HG03108 (cell line): ENCODE results near the gene CIITA.
"Not testable (repeated sequence)": the region's sequence is repeated elsewhere in the genome, so short reads cannot be mapped to it uniquely, and the experiment has no call there.

Source experiments
- ATAC-seq: cut with Tn5 transposase; IDR thresholded peaks from one replicate; pipeline ENCODE4 v1.9.1; 2021; ENCODE audit warnings: moderate library complexity; ENCODE audit not compliant: unreplicated experiment

CIITA gene

GRCh38 chr16:10916534-10916933 is 39.5 kb downstream of the CIITA start:
- ATAC-seq: no peak

- ATAC-seq: no peak
Observed at GRCh38 chr16:10918294-10919002, 41.4 kb downstream of the CIITA start.

DNA sequence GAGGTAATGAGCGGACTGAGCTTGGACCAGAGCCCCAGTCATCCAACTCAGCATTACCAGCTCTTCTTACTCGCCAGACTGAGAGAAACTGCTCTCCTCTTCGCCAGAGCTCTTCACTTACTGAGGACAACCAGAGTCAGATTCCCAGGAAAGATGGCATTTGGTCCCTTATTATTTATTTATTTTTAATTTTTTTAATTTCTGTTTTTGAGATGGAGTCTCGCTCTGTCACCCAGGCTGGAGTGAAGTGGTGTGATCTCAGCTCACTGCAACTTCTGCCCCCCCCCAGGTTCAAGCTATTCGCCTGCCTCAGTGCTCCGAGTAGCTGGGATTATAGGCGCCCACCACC is 42.0 kb downstream of the CIITA start:
- ATAC-seq: no peak

DNA sequence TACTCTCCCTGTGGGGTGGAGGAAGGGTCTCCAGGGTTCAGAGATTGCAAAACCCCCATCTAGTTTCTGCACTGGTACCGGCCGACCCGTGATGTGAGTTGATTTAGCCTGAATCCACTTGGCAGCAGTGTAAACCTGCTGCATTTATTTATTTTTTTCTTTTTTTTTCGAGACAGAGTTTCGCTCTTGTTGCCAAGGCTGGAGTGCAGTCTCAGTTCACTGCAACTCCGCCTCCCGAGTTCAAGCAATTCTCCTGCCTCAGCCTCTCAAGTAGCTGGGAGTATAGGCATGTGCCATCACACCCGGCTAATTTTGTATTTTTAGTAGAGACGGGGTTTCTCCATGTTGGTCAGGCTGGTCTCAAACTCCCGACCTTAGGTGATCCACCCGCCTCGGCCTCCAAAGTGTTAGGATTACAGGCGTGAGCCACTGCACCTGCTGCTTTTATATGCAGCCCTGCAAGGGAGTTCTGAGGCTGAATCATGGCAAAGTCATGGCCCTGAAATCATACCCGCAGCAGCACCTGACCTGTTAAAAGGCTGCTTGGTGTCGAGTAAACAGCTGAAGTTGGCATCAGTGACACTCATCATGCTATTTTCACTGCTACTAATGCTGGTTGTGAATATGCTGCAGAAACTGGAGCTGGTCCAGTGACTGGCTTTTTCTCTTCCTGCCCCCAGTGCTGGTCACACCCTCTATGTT is 43.9 kb downstream of the CIITA start:
- no peak for ATAC-seq

GRCh38 chr16:10921536-10922327 is 44.7 kb downstream of the CIITA start:
- ATAC-seq: no peak

- ATAC-seq: no peak
Observed at GRCh38 chr16:10922328-10923145, 45.5 kb downstream of the CIITA start.

DNA sequence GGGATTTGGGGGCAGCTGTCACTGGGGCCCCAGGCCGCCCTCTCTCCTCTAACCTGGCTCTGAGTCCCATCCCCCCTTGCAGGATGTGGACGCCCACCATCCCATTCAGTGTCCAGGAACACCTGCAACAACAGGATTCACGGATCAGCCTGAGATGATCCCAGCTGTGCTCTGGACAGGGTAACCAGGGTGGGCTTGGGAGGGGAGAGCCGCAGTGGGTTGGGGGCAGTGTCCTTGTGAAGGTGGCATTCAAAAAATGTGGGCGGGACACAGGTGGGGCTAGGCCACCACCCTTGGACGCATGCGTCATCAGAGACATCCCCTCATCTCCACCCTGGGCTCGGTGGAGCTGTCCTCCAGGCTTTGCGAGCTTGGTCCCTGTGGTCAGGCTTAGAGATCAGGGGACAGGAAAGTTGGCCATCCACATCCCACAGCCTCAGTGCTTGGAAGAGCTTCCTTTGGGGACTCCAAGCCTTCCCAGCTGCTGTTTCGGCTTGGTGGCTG is 46.2 kb downstream of the CIITA start:
- no peak for ATAC-seq

DNA sequence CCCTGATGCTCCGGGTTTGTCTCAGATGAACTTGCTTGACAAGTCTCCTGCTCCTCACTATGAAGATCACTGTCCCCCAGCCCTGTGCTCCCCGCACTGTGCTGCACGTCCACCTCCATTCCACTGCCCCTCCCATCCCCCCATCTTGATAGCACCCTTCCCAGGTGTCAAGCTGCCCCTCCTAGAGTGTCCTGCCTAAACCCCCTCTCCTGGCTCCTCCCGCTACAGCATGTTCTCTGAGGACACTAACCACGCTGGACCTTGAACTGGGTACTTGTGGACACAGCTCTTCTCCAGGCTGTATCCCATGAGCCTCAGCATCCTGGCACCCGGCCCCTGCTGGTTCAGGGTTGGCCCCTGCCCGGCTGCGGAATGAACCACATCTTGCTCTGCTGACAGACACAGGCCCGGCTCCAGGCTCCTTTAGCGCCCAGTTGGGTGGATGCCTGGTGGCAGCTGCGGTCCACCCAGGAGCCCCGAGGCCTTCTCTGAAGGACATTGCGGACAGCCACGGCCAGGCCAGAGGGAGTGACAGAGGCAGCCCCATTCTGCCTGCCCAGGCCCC is 46.7 kb downstream of the CIITA start:
- ATAC-seq: no peak

- not testable (repeated sequence) for ATAC-seq
Observed at GRCh38 chr16:10925285-10925684, 48.3 kb downstream of the CIITA start.

DNA sequence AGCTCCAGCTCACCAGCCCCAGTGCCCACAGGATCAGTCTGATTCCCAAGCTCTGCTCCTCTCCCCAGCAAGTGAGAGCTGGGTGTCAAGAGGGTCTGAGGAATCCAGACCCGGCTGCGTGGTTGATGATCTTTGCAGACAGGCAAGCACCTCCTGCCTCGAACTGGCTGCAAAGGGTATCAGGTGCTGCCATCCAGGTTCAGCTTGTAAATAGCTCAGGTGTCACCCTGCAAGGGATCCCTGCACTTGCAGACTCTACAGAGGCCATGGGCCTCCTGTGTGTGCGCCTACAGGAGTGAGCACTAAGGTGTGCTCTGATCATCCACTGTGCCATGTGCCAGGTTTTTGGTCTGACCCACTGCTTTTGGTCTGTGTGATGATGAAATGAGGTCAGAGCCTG is 49.1 kb downstream of the CIITA start:
- ATAC-seq: no peak

DNA sequence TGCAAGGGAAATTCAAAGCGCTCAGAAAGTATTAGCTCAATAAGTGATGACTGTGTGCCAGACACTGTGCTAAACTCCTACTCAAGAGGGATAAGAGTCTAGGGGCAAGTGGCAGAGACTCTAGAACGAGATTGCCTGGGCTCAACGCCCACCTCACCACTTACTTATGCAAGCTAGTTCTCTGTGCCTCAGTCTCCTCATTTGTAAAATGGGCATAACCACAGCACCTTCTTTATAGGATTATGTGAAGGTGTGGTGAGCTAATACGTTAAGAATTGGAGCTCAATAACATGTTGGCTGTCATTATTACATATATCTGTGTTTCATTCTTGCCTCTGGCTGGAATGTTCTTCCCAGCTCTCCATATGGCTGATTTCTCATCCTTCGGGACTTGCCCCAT is 49.9 kb downstream of the CIITA start:
- no peak for ATAC-seq

DNA sequence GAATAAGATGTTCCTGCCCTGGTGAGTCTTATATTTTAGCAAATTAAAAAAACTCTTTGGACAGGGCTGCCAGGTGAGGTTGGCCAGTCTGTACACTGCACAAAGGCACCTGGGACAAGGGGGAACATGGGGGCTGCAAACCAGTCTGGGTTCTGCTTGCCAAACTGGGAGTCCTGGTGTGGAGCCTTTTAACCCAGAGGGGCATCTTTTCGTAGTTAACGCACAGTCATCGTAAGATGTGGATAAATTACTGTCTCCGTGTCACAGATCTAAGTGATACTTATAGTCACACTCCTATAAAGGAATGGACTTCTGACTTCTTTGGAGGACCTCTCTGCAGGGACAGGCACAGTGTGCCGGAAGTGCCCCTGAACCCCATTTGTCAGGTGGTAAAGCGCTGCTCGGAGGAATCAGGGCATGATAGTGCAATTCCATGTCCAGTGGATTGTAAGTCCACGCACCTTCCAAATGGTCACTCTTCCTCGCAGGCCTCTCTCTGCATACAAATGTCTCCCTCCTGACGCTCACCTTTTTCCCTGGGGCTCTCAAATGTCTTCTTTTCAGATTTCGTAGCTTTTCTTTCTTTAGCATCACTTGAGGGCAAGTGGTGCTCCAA is 50.6 kb downstream of the CIITA start:
- ATAC-seq: no peak

GRCh38 chr16:10929097-10929496 is 52.1 kb downstream of the CIITA start:
- ATAC-seq: not testable (repeated sequence)

- ATAC-seq: no peak
Observed at GRCh38 chr16:10929853-10930754, 53.1 kb downstream of the CIITA start.

DNA sequence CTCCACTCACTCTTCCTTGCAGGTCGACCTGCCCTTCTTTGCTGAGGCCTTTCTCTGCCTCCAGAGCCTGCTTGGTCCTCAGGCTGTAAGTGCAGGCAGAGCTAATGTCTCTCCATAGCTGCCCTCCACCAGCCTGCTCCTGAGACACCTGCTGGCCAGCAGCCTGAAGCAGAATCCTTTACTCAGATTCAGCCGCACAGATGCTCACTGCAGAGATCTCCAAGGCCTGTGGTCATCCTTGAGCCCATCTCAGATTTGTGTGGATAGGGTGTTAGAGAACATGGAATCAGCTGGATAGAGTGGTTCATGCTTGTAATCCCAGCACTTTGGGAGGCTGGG is 53.7 kb downstream of the CIITA start:
- no peak for ATAC-seq

DNA sequence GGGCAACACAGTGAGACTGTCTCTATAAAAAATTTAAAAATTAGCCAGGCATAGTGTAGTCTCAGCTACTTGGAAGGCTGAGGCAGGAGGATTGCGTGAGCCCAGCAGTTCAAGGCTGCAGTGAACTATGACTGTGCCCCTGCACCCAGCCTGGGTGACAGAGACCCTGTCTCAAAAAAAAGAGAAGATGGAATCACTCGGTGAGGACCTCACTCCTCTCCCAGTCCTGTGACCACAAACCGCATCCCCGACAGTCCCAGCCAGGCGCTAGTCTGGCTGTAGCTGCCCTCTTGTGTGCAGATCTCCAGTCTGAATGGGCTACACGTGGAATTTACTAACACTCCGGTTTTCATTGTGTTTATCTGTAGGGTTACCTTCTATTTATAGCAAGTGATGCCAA is 54.1 kb downstream of the CIITA start:
- ATAC-seq: no peak

DNA sequence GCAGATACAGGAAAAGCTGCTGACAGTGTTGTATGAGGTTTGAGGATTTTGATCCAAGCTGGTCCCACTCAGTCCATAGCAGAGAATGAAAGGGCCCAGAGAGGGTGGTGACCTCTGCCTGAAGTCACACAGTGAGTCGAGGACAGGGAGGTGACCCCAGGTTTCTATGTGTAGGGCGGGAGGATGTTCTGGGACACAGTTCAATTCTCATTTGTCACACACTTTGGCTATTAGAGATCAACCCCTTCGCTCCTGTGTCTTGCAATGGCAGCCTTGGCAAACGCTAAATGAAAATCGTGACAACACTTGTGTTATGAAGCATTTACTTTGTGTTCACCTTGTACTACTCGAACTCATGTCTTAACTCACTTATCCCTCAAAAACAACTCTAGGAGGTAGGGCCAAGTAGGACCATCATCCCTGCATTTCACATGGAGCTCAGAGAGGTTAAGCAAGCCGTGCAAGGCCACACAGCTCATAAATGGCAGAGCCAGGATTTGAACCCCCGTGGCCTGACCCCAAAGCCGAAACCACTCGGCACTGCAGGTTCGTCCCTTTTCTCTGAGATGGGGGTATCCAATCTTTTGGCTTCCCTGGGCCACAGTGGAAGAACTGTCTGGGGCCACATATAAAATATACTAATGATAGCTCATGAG is 55.1 kb downstream of the CIITA start:
- ATAC-seq: no peak

DNA sequence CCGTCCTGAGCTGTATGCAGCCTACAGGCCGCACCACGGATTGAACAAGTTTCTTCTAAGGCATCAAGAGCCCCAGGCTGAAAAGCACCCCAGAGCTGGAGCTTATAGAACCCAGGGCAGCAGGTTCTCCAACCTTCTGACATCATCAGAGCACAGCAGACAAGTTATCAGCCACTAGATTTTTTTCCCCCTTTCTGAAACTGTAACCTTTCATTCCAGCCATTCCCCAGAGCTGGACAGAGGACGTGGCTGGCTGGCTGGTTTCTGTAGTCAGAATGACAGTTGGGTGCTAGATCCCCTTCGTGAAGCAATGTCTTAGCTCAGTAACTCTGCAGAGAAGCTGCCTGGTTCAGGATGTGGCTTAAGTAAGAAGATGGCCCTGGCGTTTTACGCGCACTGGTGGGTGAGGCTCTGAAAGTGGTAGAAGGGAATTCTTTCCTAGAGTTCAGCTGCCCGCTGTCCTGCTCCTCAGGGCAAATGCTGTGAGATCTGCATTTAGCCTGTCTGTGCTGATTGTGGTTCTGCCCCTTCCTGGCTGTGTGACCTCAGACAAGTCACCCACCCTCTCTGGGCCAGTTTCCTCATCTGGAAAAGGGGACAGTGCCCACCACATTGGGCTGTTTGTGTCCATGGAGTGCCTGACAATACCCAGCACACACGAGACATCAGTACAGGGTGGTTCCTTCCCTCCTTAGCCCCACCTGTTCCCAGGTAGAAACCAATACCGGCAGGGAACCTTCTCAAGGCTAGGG is 56.1 kb downstream of the CIITA start:
- no peak for ATAC-seq
